HG03039 (cell line): Measurements from ENCODE around the gene MRRF.
"Not testable (repeated sequence)": the region's sequence is repeated elsewhere in the genome, so short reads cannot be mapped to it uniquely, and the experiment has no call there.

Experiments
- ATAC-seq: cut with Tn5 transposase; IDR thresholded peaks from one replicate; pipeline ENCODE4 v1.9.1; 2021; ENCODE audit warnings: mild to moderate bottlenecking, moderate library complexity; ENCODE audit not compliant: unreplicated experiment

MRRF gene

DNA sequence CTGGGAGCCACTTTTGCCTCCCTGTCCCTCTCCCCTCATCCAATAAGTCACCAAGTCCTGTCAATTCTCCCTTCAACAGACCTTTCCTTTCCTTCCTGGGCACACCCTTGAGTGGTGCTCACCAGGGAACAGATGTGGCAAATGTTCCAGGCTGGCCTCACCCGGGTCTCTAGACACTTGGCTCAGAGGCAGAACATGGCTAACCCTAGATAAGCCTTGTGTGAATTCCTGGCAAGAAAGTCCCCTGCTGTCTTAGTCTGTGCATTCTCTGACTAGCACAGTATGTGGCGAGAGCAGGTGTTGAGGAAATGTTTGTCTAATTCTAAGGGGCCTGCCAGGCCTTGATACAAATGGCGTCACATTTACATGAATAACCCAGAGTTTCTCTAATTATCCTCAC lies 64.9 kb downstream of the MRRF start:
- no peak for ATAC-seq

DNA sequence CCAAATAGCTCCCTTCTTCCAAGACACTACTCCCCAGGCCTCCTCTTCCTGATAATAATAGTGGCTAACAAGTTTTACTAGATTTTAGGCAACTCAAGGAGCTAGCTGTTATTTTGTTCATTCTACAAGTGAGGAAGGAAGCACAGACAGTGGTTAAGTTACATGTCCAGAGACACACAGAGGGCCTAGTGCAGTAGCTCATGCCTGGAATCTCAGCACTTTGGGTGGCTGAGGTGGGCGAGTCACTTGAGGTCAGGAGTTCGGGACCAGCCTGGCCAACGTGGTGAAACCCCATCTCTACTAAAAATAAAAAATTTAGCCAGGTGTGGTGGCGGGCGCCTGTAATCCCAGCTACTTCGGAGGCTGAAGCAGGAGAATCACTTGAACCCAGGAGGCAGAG lies 65.8 kb downstream of the MRRF start:
- ATAC-seq = not testable (repeated sequence)

DNA sequence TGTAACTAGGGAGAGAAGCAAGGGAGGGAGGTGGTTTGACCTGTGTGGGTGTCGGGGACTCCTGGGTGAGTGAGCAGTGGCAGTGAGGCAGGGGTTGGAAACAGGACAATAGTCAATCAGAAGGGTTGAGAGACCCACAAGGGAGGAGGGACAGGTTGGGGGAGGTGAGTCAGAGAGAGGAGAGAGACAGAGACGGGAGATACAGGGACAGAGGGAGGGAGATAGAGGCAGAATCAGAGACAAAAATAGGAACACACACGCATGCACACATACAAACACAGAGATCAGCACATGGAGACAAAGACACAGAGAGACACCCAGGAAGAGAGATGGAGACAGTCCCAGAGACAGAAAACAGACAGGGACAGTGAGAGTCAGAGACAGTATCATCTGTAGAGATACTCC lies 66.8 kb downstream of the MRRF start:
- no peak for ATAC-seq

DNA sequence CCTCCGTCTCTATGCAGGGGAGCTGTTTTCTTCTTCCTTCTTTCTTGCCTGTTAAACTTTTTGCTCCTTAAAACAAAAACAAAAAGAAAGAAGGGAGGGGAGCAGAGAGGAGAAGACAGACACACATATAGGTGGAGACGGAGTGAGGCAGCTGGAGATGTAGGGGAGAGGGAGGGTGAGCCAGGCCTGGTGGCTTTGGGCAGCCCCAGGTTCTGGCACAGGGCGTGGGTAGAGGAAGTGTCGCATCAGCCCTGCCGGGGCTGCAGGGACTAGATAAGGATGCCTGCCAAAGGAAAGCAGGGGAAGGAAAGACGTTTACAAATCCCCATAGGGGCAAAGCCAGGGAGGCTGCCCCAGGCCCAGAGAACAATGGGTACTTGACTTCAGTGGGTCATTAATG lies 67.4 kb downstream of the MRRF start:
- no peak for ATAC-seq

DNA sequence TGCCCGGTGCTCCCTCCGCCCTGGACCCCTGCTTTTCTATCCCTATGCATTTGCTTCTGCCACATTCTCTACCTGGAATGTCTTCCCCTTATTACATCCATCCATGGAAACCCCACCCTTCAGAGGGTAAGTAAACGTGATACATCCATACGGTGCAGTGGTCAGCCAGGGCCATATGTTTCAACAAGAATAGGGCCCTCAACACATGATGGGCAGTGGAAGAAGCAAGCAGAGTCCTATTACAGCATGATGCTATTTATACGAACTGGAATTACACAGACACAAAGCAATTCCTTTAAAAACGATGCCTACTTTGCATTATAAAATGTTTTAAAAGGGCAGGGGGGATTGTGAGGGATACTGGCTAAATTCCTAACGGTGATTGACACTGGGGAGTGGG lies 68.0 kb downstream of the MRRF start:
- ATAC-seq = no peak

DNA sequence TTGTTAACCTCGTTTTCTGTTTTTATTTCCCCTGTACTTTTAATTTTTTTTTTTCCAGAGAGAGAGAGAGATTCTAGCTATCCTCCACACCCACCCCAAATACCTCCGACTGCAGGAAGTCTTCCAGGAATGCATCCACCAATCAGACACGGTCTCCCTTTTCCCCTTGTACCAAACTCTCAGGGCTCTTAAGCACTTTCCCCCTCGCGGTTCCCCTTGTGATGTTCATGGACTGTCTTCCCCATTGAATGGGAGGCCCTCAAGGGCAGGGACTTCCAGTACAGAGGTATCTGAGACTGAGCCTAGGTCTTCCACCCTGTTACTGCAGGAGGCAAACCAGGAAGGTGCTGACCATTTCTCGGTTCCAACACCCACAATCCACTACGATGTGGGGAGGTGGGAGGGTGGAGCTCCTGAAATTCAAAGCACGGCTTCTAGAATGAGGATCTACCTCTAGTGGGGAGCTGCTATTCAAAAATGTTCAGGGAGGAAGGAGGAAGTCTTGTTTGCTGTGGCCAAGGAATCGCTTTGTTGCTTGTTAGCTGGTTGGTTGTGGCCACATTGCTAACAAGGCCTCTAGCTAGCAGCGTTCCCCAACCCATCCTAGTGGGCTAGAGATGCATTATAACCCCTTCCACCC lies 68.6 kb downstream of the MRRF start:
- no peak for ATAC-seq

DNA sequence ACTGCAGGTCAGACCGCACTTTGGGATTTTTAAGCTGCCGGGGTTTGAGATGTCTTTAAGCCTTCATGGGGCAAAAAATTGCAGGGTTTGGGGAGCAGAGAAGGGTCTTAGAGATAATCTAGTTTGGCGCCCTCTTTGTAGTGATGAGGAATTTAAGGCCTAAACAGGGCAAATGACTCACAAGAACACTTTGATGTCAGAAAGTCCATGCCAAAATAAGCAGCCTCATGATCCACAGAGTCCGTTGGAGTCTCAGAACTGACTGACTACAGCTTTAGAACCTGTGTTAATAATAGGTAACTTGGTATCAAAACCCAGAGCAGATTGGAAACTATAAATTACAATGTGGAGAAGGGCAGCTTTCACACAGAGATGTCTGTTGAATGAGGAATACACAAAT lies 70.2 kb downstream of the MRRF start:
- ATAC-seq = no peak

DNA sequence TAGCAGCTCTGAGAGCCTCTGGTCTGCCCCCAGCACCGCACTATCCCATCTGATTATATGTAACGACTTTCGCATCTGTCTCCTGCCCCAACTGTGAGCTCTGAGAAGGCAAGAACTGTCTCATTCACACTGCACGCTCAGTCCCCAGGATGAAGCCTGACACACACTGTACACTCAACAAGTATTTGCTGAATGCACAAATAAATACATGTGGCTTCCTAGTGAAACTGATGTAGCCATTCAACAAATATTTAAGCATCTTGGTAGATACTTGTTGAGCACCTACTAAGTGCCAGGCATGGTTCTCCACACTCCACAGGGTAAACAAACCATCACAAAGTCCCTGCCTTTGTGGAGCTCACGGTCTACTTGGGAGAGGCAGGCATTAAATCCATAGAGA lies 71.5 kb downstream of the MRRF start:
- no peak for ATAC-seq

DNA sequence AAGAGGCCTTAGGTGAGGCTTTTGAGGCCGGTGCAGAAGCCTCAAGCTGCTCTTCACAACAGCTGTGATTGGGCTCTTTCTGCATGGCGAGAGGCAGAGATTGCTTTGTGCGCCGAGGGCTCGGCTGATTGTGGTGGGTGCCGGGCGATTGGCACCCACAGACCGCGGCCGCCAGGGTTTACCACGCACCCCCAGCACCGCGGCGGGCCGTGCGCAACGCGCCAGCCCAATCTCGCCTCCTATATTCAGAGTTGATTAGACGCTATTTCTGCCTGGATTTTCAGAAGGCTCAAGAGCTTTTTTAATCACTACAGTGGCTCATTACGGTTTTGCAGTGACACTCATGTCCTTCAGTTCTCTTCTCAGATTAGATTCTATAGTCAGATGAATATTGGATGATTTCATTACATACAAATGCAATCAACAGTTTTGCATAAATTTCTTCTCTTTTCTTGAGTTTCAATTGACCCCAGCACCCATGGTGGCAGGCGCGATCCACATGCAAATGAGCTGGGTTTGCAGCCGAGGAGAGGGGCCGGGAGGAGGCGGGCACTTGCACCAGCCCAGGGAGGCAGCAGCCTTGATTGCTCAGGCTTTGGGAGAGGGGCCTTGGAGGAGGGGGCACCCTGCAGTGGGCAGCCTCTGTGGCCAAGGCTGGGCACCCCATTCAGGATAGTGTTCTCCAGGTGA lies 72.3 kb downstream of the MRRF start:
- no peak for ATAC-seq

DNA sequence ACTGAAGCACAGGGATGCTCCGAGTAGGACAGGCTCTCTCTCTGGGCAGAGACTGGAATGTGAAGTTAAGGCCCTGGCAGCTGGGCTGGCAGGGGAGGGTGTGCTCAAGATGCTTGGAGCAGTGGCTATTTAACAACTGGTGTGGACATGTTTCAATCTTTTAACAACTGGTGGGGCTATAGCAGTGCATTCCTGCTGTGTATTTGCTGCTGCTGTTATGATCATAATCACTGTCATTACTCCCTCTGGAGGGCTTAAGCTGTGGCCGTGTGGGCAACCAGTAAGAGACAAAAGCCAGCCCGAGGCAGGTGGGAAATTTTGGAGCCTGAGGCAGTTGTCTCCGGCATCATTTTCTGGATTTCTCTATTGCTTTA lies 72.9 kb downstream of the MRRF start:
- ATAC-seq = no peak

DNA sequence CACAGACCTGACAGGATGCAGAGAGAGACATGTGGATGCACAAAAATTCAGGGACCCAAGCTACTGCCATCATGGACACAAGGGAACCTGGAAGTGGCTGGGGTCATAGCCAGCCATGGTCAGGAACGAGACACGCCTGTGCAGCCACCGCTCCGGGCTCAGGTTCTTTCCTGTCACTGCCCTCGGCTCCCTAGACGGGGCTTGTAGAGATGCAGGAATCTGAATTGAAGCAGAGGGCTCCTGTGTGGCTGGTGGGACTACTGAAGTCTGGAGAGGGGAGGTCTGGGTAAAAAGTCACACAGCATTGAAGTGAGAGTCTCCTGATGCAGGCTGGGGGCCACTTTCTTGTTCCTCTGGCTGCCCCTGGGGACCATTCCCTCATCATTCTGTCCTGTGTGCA lies 73.9 kb downstream of the MRRF start:
- no peak for ATAC-seq

DNA sequence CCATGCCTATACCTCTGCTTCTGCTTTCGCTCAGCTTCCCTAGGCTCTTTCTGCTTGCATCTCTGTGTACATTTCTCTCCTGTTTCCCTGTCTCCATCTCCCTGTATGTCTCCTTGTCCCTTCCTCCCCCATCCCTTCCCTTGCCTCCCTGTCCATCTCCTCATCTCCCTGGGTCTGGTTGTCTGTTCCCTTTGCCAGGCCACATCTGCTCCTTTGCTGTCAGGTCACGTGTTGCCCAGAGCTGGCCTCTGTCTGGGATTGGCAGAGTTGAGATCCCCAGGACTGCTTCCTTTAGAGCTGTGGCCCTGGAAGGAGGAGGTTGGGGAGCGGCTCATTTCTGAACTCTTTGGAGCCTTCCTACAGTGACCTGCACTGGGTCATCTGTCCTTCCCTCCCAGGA lies 74.3 kb downstream of the MRRF start:
- no peak for ATAC-seq

DNA sequence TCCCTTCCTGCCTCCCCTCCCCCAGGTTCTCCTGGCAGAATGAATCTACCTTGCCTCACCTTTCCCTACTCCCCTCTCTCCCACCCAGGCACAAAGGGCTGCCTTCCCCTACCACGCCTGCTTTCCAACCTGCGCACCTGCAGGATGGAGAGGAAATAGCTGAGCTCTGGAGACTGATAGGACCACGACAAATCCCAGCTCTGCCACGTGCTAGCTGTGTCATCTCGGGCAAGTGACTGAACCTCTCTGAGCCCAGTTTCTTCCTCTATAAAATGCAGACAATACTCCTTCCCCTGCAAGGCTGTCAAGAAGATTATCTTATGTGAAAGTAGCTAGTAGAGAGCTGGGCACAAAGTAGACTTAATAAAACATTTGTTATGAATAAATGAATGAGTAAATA lies 74.9 kb downstream of the MRRF start:
- ATAC-seq = no peak

DNA sequence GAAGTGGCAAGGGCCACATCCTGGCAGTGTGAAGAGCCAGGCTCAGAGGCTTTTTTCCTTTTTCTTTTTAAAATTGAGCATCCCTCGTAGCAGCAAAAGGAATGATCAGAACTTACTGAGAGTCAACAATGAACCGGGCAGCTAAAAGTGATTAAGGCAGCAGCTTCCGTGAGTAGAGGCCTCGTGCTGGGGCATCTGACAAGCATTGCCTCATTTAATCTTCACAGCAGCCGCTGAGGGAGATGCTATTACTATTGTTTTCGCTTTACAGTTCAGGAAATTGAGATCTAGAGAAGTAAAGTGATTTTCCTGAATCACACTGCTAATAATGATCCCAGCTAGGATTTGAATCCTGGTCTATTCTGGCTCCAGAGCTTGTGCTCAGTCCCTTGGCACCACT lies 75.5 kb downstream of the MRRF start:
- no peak for ATAC-seq

DNA sequence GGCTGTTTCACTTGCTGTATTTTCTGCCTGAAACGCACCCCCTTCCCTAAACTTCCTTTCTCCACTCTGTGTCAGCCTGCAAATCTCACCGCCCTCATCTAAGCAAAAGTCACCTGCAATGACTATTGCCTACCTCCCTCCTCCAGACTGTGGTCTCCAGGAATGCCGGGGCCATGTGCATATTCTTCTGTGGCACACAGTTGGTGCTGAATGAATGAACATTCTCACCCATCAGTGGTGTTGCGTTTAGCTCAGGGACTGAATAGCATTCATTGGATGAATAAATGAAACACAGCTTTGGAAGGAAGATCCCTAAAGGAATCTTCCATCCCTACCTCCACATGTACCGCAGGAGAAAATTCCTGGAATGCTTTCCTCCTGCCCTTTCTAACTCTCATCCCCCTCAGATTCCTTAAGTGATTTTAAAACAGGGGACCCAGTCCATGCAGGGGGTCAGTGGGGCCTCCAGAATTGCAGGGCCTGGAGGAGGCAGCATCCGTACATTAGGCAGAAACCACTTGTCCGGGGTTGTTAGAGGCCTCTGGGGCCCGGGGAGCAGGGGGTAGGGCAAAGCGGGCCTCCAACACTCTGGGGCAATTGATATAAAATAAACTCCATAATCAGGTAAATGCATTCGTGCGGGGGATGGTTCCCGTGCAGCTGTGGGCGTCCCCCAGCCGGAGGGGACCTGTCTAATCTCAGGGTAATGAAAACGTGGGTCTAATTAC lies 77.8 kb downstream of the MRRF start:
- ATAC-seq = no peak

DNA sequence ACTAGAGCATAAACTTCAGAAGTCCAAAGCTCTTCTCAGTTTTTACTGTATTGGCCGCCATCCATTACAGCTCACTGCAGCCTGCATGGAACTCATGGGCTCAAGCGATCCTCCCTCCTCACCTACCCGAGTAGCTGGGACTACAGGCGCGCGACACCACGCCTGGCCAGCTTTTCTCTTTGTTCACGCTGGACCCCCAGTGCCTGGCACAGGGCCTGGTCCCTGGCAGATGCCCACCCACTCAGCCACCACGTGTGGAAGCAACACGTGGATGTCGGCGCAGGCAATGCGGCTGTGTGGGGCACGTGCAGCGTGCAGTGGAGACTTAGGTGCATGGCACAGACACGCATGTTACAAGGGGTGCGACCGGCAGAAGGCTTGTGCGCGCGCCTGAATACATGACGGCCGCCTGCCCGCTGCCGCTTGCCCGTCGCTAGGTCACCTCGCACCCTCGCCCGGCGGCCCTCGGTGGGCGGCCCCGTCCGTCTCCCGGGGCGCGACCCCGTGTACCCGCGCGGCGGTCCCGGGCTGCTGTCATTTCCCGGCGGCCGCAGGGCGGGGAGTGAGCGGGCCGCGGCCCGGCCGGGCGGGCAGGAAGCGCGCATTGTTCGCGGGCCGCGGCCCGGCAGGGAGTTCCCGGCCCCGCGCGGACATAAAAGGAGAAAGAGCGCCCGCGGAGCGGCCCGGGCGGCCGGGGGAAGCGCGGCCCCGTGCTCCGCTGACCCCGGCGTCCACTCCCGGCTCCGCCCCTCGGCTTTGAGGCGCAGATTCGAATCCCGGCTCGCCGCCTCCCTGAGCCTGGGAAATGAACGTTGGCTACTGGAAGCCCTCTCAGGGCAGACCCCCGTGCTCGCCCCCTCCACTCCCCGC lies 82.0 kb downstream of the MRRF start:
- no peak for ATAC-seq

DNA sequence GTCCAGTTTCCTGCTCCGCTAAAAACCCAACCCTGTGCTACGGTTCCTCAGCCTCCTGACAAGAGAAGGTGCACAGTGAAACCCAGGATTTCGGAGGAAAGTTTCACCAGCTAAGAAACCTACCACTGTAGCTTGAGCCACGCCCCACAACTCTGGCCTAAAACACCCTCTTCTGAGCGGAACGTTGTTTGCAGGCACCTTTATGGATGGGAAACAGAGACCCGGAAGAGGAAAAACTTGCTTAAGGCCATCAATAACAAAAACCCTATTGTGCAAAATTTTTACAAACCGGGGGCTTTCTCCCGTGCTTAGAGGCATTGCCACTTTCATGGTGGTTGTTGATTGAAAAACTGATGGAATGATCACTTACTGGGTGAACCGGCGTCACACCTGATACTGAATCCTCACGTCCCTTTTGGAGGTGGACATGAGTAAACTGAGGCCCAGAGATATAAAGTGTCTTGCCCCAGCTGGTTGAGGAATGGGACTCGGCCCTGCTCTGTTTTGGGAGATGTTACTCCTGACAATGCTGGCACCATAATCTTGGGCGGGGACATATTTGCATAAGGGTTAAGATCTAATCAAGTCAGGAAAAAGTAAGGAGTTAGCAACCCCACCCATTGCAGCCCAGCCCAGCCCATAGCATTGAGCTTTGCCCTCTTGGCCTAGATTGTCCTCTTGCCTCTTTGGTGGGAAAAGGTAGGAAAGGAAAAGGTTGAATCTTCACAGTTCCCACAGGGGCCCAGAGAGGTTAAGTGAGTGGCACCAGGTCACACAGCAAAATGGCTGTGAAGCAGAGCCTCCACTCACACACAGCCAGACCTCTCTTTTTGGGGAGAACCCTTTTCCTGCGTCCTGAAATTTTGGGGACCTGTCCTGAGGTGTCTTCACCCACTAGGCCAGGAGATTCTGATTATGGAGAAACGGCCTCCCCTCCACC lies 82.9 kb downstream of the MRRF start:
- ATAC-seq = no peak

DNA sequence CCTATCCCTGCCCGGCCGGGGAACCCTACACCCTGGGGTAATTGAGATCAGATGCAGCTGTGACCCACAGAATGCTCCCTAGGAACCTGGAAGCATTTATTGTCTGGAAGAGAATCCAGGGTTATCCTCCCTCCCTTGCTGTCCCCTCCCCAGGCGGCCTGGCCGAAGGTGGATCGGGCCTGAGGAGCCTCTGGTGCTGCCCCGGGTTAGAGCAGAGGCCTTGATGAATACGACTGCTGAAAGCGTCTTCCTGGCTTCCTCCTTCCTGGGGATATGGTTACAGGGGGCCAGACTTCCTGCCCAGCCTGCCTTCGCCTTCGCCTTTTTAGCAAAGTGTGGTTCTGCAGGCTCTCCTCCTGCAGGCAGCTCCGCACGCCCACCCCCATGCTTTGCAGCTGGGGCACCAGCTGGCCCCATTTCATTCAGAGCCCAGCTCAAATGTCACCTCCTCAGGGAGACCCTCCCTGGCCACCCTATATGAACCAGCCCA lies 83.7 kb downstream of the MRRF start:
- ATAC-seq = no peak

DNA sequence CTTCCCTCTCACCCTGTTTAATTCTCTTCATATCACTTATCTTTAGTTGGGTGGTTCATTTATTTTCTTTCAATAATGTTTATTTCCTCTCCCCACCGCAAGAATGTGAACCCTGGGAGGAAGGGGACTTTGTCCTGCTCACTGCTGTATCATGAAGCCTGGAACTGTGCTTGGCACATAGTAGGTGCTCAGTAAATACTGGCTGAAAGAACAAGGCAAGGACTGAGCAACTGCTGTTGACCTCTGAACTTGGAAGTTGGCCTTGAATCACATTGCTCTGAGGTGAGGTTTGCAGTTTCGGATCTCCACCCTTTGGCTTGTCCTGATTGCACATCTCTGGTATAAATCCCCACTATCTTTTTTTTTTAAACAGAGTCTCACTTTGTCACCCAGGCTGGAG lies 84.1 kb downstream of the MRRF start:
- no peak for ATAC-seq

DNA sequence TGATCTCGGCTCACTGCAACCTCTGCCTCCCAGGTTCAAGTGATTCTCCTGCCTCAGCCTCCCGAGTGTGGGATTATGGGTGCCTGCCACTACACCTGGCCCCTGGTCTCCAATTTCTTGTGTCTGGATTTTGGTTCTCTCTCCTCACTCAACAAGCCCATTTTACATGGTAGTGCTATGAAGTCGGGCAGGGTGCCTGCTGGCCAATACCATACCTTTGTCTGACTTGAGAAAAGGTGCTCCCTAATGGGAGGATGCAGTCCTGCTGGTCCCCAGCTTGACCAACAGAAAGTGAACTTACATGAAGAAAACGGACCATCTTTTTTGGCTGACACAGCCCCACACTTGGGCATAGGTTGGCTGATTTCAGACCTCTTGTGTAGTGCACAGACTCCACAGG lies 84.5 kb downstream of the MRRF start:
- ATAC-seq = no peak
